GM19035 (cell line): Measurements from ENCODE around the gene NEURL1.
"Not testable (repeated sequence)": the region's sequence is repeated elsewhere in the genome, so short reads cannot be mapped to it uniquely, and the experiment has no call there.

Source experiments
- ATAC-seq: cut with Tn5 transposase; IDR thresholded peaks from one replicate; pipeline ENCODE4 v1.9.1; 2021; ENCODE audit not compliant: unreplicated experiment

The NEURL1 gene

GRCh38 chr10:103600956-103601569, 107.6 kb downstream of the NEURL1 start:
- ATAC-seq = no peak

- ATAC-seq = no peak
Observed at GRCh38 chr10:103602028-103602851, 108.7 kb downstream of the NEURL1 start.

GRCh38 chr10:103602852-103603155, 109.3 kb downstream of the NEURL1 start:
- no peak for ATAC-seq

GRCh38 chr10:103603382-103603781, 109.9 kb downstream of the NEURL1 start:
- ATAC-seq = no peak

- no peak for ATAC-seq
Observed at GRCh38 chr10:103605359-103606096, 112.0 kb downstream of the NEURL1 start.

- not testable (repeated sequence) for ATAC-seq
Observed at GRCh38 chr10:103606097-103606438, 112.6 kb downstream of the NEURL1 start.

- ATAC-seq = not testable (repeated sequence)
Observed at GRCh38 chr10:103607051-103607450, 113.5 kb downstream of the NEURL1 start.

- not testable (repeated sequence) for ATAC-seq
Observed at GRCh38 chr10:103608056-103608455, 114.6 kb downstream of the NEURL1 start.

- no peak for ATAC-seq
Observed at GRCh38 chr10:103609231-103610082, 116.0 kb downstream of the NEURL1 start.

GRCh38 chr10:103610083-103610472, 116.6 kb downstream of the NEURL1 start:
- ATAC-seq = no peak

- ATAC-seq = no peak
Observed at GRCh38 chr10:103610921-103611511, 117.5 kb downstream of the NEURL1 start.

GRCh38 chr10:103612462-103613365, 119.2 kb downstream of the NEURL1 start:
- no peak for ATAC-seq

GRCh38 chr10:103613616-103614015, 120.1 kb downstream of the NEURL1 start:
- ATAC-seq = no peak

GRCh38 chr10:103614306-103615158, 121.0 kb downstream of the NEURL1 start:
- ATAC-seq = no peak

- no peak for ATAC-seq
Observed at GRCh38 chr10:103616705-103617601, 123.4 kb downstream of the NEURL1 start.

- ATAC-seq = no peak
Observed at GRCh38 chr10:103617602-103618385, 124.3 kb downstream of the NEURL1 start.
